GM12878 (cell line): ENCODE measurements around the gene ALG12. TPM values are rescaled to one million over a fixed set of nuclear protein-coding genes. Genes with fewer than 3 reads are reported as not detected.

Experiments used
- ATAC-seq: fragments of 200-7000 bp; cut with Tn5 transposase; 3 replicates; pipeline ENCODE4 v1.9.1; 2020; ENCODE audit warnings: mild to moderate bottlenecking, moderate library complexity
- BruUV-seq: library from RNA; stranded (reverse); fragments of 400-500 nt; replicated peaks from 2 replicates; lab custom pipeline; 2021; lab: Mats Ljungman, UMichigan
- CTCF ChIA-PET: fragments of 300-600 bp; sonication (Branson Sonifier 250); formaldehyde crosslinking; extraction: SDS; loops from one replicate; lab custom pipeline; 2021; ENCODE audit warnings: inconsistent platforms; lab: Yijun Ruan, JAX
- POLR2A ChIA-PET: fragments of 350-600 bp; formaldehyde crosslinking; extraction: SDS; loops from one replicate; lab custom pipeline; 2021; ENCODE audit warnings: inconsistent platforms; lab: Charles Lee
- RAD21 ChIA-PET: fragments of 300-600 bp; sonication (Branson Sonifier 250); formaldehyde crosslinking; loops from one replicate; lab custom pipeline; 2023; ENCODE audit warnings: antibody characterized with exemption; ENCODE audit not compliant: unreplicated experiment; lab: Charles Lee
- SMC1A ChIA-PET: fragments of 300-600 bp; sonication (Branson Sonifier 250); formaldehyde crosslinking; loops from one replicate; lab custom pipeline; 2023; ENCODE audit not compliant: unreplicated experiment, uncharacterized antibody; lab: Charles Lee
- DNase-seq: peaks from one replicate; pipeline ENCODE4 v3.0.0-alpha.2; 2011; ENCODE audit warnings: low read depth, low spot score
- FAIRE-seq: peaks from 3 replicates; lab custom pipeline; 2011; peaks lifted over from hg19 to GRCh38; lab: Jason Lieb, UNC
- H2AFZ ChIP-seq: 2 replicates; pipeline ENCODE4 v1.6.0; 2011; ENCODE audit warnings: low read depth, low read length, control low read depth; ENCODE audit not compliant: control insufficient read depth
- H3K27ac ChIP-seq: 2 replicates; pipeline ENCODE4 v1.5.1; 2011; ENCODE audit warnings: control low read depth; ENCODE audit not compliant: control insufficient read depth, insufficient read depth
- H3K27me3 ChIP-seq, 2 experiments: replicated peaks in 1 of 2; 2 replicates each; pipeline versions ENCODE4 v1.6.0 to v1.6.1; 2011; ENCODE audit warnings: low read length in 1 of 2; ENCODE audit not compliant: control insufficient read depth in 2 of 2, insufficient read depth in 2 of 2
- H3K36me3 ChIP-seq, 2 experiments: 2 replicates each; pipeline ENCODE4 v1.5.1; 2011; ENCODE audit warnings: low read length in 1 of 2; ENCODE audit not compliant: control insufficient read depth in 2 of 2, insufficient read depth in 2 of 2
- H3K4me1 ChIP-seq: 2 replicates; pipeline ENCODE4 v1.6.1; 2011; ENCODE audit warnings: mild to moderate bottlenecking, low read length, moderate library complexity, mixed read lengths; ENCODE audit not compliant: control insufficient read depth, insufficient read depth
- H3K4me2 ChIP-seq: 2 replicates; pipeline ENCODE4 v1.6.0; 2011; ENCODE audit warnings: control low read depth; ENCODE audit not compliant: control insufficient read depth, insufficient read depth
- H3K4me3 ChIP-seq: fragments of 200-600 bp; sonication (generic); 2 replicates; pipeline ENCODE4 v1.5.1; 2016
- H3K79me2 ChIP-seq: 2 replicates; pipeline ENCODE4 v1.6.0; 2011; ENCODE audit warnings: low read length; ENCODE audit not compliant: control insufficient read depth, insufficient read depth
- H3K9ac ChIP-seq: 2 replicates; pipeline ENCODE4 v1.8.0; 2011; ENCODE audit warnings: low read length, control low read depth, mixed read lengths; ENCODE audit not compliant: control insufficient read depth, insufficient read depth
- H3K9me3 ChIP-seq: replicated peaks from 3 replicates; pipeline ENCODE4 v1.5.1; 2011; ENCODE audit warnings: mild to moderate bottlenecking, low read length; ENCODE audit not compliant: control insufficient read depth, insufficient read depth
- H4K20me1 ChIP-seq: 2 replicates; pipeline ENCODE4 v1.6.0; 2011; ENCODE audit not compliant: control insufficient read depth, insufficient read depth
- CREM ChIP-seq: IDR thresholded peaks from 2 replicates; pipeline ENCODE4 v1.6.1; 2014; ENCODE audit warnings: antibody characterized with exemption, low read depth
- HDAC2 ChIP-seq: fragments of 200-600 bp; sonication (generic); IDR thresholded peaks from 2 replicates; pipeline ENCODE4 v1.6.1; 2017
- RAD51 ChIP-seq: fragments of 450-650 bp; IDR thresholded peaks from 2 replicates; pipeline ENCODE4 v1.6.1; 2016; ENCODE audit warnings: moderate library complexity, mild to moderate bottlenecking, inconsistent platforms
- WGBS: methylation state at CpG from one replicate; pipeline ENCODE4 v1.1.6; 2016; ENCODE audit warnings: low lambda C conversion rate; ENCODE audit not compliant: insufficient replicate concordance, insufficient coverage; ENCODE audit errors: missing lambda C conversion rate; 5-methylcytosine and 5-hydroxymethylcytosine counted together
- in situ Hi-C: fragments of 300-500 bp; cut with MboI; formaldehyde crosslinking; loops from 9 replicates; pipeline ENCODE4 v1.14.3; 2018; ENCODE audit warnings: mixed read lengths
- intact Hi-C: fragments of 100-400 bp; cut with micrococcal nuclease; formaldehyde crosslinking; loops from one replicate; pipeline ENCODE4 v1.14.2; 2022; ENCODE audit not compliant: unreplicated experiment
- polyA plus RNA-seq, 11 experiments: library from polyadenylated mRNA; depleted of rRNA in 4 of 11; unstranded in 6 of 11; stranded (reverse) in 5 of 11; fragments of >200 nt; fragmentation: Nextera tagmentation in 4 of 11; fragmentation: Illumina TruSeq in 1 of 11; extraction: Ambion mirVana in 4 of 11; extraction: Trizol in 1 of 11; gene quantifications; 1 replicate in 1 of 11; 2 replicates in 10 of 11; pipeline versions ENCODE4 v1.2.1 to v1.2.3, GENCODE V29; 2011 to 2016; ENCODE audit warnings: inconsistent platforms in 2 of 11, missing spikeins in 2 of 11, low read depth in 1 of 11
- total RNA-seq, 4 experiments: library from RNA; depleted of rRNA in 3 of 4; stranded (reverse); fragments of >200 nt in 3 of 4; fragmentation: Illumina TruSeq in 1 of 4; extraction: Trizol in 1 of 4; gene quantifications; 2 replicates each; pipeline versions ENCODE4 v1.2.1 to v1.2.3, GENCODE V29; 2013 to 2021
- TF ChIP-seq, protein P1 (sequence below): IDR thresholded peaks from 2 replicates; pipeline ENCODE4 v1.6.1; 2012; ENCODE audit warnings: mild to moderate bottlenecking, low read depth, low read length

ALG12 gene
- total and polyA plus RNA-seq, 10 of the 15 experiments (the other 5 are each of a cell fraction or from before 2014, with no cell fraction given) = 0.22 to 23.4 (median 6.6) TPM

DNA sequence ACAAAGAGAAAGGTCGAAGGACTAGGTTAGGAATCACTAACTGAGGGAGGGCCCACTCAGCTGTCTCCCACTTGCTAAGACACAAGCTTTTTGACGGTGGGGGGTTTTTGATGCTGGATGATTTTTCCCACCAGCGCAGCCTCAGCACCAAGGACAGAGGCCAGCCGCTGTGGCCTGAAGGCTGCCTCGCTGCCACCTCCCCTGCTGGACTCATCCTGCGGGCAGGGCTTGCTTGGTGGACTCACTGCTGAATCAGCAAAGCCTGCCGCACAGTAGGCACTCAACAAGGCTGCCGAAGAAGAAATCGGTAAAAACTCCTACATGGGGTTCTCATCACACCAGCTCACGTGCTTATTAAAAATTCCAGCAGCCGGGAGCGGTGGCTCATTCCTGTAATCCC lies 2.6 kb downstream of the ALG12 start:
- no peaks in the 10 kb centered on the region for H3K9me3 ChIP-seq
- CTCF ChIA-PET = interaction anchor here (1.5 kb wide), 1 partner anchor 148 kb away, joined by 6 read pairs; no protein-coding TSS in a partner anchor
- no peak for ATAC-seq
- POLR2A ChIA-PET = interaction anchor here (1.2 kb wide), 2 partner anchors 11 to 60 kb away, joined by 3 to 5 read pairs; no protein-coding TSS in a partner anchor
- RAD21 ChIA-PET = no interaction called here
- intact Hi-C loops = no loop called here
- SMC1A ChIA-PET = interaction anchor here (0.7 to 3.0 kb wide), 2 partner anchors 34 to 289 kb away, joined by 3 to 8 read pairs; no protein-coding TSS in a partner anchor
- in situ Hi-C loops = no loop called here
- no peak overlapping the region for H3K27ac ChIP-seq
- no peak overlapping the region for H3K4me3 ChIP-seq
- peaks cover 0 to 5% of the 10 kb centered on the region in 2 experiments; a peak in 3 of 4 replicates for H3K36me3 ChIP-seq
- TF ChIP-seq, protein P1, sequence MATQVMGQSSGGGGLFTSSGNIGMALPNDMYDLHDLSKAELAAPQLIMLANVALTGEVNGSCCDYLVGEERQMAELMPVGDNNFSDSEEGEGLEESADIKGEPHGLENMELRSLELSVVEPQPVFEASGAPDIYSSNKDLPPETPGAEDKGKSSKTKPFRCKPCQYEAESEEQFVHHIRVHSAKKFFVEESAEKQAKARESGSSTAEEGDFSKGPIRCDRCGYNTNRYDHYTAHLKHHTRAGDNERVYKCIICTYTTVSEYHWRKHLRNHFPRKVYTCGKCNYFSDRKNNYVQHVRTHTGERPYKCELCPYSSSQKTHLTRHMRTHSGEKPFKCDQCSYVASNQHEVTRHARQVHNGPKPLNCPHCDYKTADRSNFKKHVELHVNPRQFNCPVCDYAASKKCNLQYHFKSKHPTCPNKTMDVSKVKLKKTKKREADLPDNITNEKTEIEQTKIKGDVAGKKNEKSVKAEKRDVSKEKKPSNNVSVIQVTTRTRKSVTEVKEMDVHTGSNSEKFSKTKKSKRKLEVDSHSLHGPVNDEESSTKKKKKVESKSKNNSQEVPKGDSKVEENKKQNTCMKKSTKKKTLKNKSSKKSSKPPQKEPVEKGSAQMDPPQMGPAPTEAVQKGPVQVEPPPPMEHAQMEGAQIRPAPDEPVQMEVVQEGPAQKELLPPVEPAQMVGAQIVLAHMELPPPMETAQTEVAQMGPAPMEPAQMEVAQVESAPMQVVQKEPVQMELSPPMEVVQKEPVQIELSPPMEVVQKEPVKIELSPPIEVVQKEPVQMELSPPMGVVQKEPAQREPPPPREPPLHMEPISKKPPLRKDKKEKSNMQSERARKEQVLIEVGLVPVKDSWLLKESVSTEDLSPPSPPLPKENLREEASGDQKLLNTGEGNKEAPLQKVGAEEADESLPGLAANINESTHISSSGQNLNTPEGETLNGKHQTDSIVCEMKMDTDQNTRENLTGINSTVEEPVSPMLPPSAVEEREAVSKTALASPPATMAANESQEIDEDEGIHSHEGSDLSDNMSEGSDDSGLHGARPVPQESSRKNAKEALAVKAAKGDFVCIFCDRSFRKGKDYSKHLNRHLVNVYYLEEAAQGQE = peak; percentile 72; the same call in 1 of the 2 replicates
- TF ChIP-seq HDAC2 (no peak), RAD51 (no peak), CREM (no peak)
- TF ChIP-seq, all 136 proteins: peak for 1
- FAIRE-seq (no peak), DNase-seq (no peak)
- H4K20me1 ChIP-seq = no peaks in the 10 kb centered on the region
- BruUV-seq = no TSS peak
- H2AFZ ChIP-seq = no peak overlapping the region
- peaks cover 26% of the 10 kb centered on the region for H3K79me2 ChIP-seq
- peaks cover 15% of the 10 kb centered on the region for H3K4me1 ChIP-seq
- WGBS = 93% methylated on average over 12 of the region's 12 CpGs
- H3K27me3 ChIP-seq = no peaks in the 10 kb centered on the region
- no peak overlapping the region for H3K4me2 ChIP-seq
- H3K9ac ChIP-seq = no peak overlapping the region
